ENCODE data around the gene TBCK.

The TBCK gene

DNA sequence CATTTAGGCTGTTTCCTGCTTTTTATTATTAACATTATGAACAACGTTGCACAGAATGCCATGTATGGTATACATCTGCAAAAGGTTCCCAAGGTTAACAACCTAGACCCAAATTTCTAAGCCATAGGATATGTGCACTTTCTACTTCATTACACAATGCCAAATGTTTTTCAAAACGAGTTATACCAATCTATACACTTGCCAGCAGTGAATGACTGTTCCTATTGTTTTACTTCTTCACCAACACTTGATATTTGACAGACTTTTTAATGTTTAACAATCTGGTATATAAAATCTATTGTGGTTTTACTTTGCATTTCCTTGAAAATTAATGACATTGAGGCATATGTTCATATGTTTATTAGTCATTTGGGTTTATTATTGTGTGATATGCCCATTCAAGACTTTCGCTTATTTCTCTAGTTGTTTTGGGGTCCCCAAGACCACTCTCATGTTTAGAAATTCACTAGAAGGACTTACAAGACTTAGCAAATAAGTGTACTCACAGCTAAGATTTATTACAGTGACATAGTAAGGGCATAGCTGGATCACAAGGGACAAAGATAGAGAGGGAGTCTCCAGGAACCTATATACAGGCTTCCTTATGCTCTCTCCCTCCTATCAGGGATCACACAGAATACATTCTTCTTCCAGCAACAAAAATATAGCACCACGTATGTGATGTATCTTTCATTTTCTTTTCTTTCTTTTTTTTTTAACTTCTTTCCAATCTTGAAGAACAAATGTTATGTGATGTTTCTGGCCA lies 62.5 kb downstream of the TBCK start:
- in situ Hi-C loops (cut with HindIII; ENCODE audit: low sequenced_read_pairs) = no loop called here
- no peak overlapping the region for H3K4me3 ChIP-seq (ENCODE audit: low read depth, low read length)
- TF ChIP-seq, protein P1, sequence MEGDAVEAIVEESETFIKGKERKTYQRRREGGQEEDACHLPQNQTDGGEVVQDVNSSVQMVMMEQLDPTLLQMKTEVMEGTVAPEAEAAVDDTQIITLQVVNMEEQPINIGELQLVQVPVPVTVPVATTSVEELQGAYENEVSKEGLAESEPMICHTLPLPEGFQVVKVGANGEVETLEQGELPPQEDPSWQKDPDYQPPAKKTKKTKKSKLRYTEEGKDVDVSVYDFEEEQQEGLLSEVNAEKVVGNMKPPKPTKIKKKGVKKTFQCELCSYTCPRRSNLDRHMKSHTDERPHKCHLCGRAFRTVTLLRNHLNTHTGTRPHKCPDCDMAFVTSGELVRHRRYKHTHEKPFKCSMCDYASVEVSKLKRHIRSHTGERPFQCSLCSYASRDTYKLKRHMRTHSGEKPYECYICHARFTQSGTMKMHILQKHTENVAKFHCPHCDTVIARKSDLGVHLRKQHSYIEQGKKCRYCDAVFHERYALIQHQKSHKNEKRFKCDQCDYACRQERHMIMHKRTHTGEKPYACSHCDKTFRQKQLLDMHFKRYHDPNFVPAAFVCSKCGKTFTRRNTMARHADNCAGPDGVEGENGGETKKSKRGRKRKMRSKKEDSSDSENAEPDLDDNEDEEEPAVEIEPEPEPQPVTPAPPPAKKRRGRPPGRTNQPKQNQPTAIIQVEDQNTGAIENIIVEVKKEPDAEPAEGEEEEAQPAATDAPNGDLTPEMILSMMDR (IDR thresholded peaks at IDR 0.05; ENCODE audit: low read depth, low read length) = no peak
- no peak for DNase-seq (ENCODE audit: low read depth, low spot score)

DNA sequence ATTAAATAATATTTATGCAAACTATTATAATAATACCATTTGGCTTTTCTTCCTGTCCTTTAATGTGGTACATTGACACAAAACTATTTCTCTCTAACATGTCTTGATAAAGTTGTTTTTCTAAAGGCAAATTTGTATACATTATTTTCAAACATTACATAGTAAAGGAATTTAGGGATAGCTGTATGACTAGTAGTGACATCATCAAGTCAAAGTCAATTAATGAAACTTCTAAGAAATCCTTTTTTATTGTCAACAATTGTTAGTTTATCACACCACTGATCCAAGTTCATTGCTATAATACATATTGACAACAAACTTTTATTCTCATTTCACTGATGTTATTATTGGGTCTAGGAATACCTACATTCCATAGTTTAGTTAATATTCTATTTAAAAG lies 68.4 kb downstream of the TBCK start:
- in situ Hi-C loops (cut with HindIII; ENCODE audit: low sequenced_read_pairs) = no loop called here
- no peak for DNase-seq (ENCODE audit: low read depth, low spot score)
- TF ChIP-seq, protein P1 (IDR thresholded peaks at IDR 0.05; ENCODE audit: low read depth, low read length) = no peak
- no peak overlapping the region for H3K4me3 ChIP-seq (ENCODE audit: low read depth, low read length)

DNA sequence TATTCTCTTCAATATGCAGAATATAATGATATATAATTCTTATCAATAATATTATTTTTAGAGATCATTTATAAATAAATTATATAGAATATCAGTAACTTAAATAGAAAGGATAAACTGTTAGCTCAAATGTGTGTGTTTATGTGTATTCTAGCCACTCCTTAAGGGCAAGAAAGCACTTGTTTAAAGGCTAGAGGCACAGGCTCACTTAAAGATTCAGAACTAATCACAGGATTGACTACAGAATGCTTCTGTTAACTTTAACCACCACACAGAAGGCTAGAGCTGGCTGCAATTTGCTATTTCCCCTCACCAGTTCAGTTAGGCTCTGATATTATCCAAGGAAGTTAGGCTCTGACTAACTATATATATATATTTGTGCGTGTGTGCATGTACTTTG lies 69.6 kb downstream of the TBCK start:
- no peak for DNase-seq (ENCODE audit: low read depth, low spot score)
- in situ Hi-C loops (cut with HindIII; ENCODE audit: low sequenced_read_pairs) = no loop called here
- TF ChIP-seq, protein P1 (IDR thresholded peaks at IDR 0.05; ENCODE audit: low read depth, low read length) = no peak
- no peak overlapping the region for H3K4me3 ChIP-seq (ENCODE audit: low read depth, low read length)

DNA sequence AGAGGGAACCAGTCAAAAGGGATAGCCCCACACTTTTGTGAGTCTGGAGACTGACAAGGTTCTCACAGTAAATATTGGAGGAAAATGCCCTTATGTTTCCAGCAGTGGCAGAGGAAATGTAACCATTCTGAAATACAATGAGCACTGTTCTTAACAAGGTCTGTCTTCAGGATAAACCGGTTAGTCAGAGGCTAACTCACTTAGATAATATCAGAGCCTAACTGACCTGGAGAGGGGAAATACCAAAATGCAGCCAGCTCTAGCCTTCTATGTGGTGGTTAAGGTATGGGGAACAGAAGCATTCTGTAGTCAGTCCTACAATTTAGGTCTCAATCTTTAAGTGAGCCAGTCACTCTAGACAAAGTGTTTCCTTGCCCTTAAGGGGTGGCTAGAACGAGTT lies 70.8 kb downstream of the TBCK start:
- no peak overlapping the region for H3K4me3 ChIP-seq (ENCODE audit: low read depth, low read length)
- no peak for DNase-seq (ENCODE audit: low read depth, low spot score)
- in situ Hi-C loops (cut with HindIII; ENCODE audit: low sequenced_read_pairs) = no loop called here
- TF ChIP-seq, protein P1 (IDR thresholded peaks at IDR 0.05; ENCODE audit: low read depth, low read length) = no peak

DNA sequence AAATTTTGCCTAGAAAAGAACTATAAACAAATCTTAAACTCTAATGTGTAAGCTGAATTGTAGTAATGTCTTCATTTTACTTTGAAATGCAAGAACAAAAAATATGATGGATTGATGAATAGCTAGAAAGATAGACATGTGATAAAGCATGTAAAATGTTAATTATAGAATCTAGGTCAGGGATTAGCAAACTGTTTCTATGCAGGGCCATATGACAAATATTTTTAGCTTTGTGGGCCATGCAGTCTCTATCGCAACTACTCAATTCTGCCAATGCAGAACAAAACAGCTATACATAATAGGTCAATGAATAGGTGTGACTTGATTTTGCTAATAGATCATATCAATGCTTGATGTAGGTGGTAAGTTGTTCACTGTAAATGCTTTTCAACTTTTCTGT lies 75.3 kb downstream of the TBCK start:
- no peak for DNase-seq (ENCODE audit: low read depth, low spot score)
- no peak overlapping the region for H3K4me3 ChIP-seq (ENCODE audit: low read depth, low read length)
- TF ChIP-seq, protein P1 (IDR thresholded peaks at IDR 0.05; ENCODE audit: low read depth, low read length) = no peak
- in situ Hi-C loops (cut with HindIII; ENCODE audit: low sequenced_read_pairs) = no loop called here

DNA sequence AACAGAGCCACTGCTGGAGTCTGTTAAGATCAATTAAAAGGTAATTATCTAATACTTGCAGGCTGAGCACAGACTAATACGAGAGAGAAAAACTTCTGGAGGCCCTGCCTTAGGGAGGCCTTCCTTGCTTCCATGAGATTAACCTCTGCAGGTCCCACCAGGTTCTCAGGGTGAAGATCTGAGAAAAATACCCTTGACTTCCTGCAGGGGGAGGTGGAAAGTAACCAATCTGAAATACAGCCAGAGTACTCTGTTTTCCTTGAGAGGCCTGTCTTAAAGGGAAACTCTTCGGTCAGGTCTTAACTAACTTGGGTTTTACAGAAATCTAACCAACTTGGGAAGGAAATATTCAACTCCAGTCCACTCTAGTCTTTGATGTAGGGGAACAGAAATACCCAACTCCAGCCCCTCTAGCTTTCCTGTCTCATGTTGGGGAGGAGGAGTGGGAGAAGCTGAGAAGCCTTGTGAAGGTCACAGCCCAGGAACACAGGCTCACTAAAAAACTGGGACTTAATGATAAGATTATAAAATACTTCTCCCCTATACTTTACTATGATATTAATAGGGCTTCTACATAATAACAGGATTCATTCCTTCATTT lies 77.1 kb downstream of the TBCK start:
- TF ChIP-seq, protein P1 (IDR thresholded peaks at IDR 0.05; ENCODE audit: low read depth, low read length) = peak; percentile 71
- in situ Hi-C loops (cut with HindIII; ENCODE audit: low sequenced_read_pairs) = no loop called here
- DNase-seq (ENCODE audit: low read depth, low spot score) = peak; percentile 49
- no peak overlapping the region for H3K4me3 ChIP-seq (ENCODE audit: low read depth, low read length)
